ENCODE data around the gene PCDH15.
"Not testable (repeated sequence)": the region's sequence is repeated elsewhere in the genome, so short reads cannot be mapped to it uniquely, and the experiment has no call there.

Gene PCDH15

GRCh38 chr10:54554028-54554427 is 247.0 kb downstream of the PCDH15 start:
- no peak for DNase-seq (ENCODE audit: low spot score)

- DNase-seq (ENCODE audit: low spot score): no peak
Measured at GRCh38 chr10:54550016-54550415, 251.0 kb downstream of the PCDH15 start.

GRCh38 chr10:54531296-54531695 is 269.7 kb downstream of the PCDH15 start:
- no peak for DNase-seq (ENCODE audit: low spot score)

- no peak for DNase-seq (ENCODE audit: low spot score)
Measured at GRCh38 chr10:54530299-54530698, 270.7 kb downstream of the PCDH15 start.

- DNase-seq (ENCODE audit: low spot score): no peak
Measured at GRCh38 chr10:54525816-54526215, 275.2 kb downstream of the PCDH15 start.

- not testable (repeated sequence) for DNase-seq (ENCODE audit: low spot score)
Measured at GRCh38 chr10:54515244-54515643, 285.8 kb downstream of the PCDH15 start.

GRCh38 chr10:54503863-54504262 is 297.2 kb downstream of the PCDH15 start:
- DNase-seq (ENCODE audit: low spot score): no peak

- no peak for DNase-seq (ENCODE audit: low spot score)
Measured at GRCh38 chr10:54501929-54502328, 299.1 kb downstream of the PCDH15 start.

- no peak for DNase-seq (ENCODE audit: low spot score)
Measured at GRCh38 chr10:54496852-54497251, 304.2 kb downstream of the PCDH15 start.

- no peak for DNase-seq (ENCODE audit: low spot score)
Measured at GRCh38 chr10:54487743-54488142, 313.3 kb downstream of the PCDH15 start.

GRCh38 chr10:54485971-54486370 is 315.1 kb downstream of the PCDH15 start:
- DNase-seq (ENCODE audit: low spot score): no peak

- DNase-seq (ENCODE audit: low spot score): no peak
Measured at GRCh38 chr10:54484186-54484585, 316.8 kb downstream of the PCDH15 start.

- DNase-seq (ENCODE audit: low spot score): no peak
Measured at GRCh38 chr10:54478601-54479000, 322.4 kb downstream of the PCDH15 start.

- DNase-seq (ENCODE audit: low spot score): no peak
Measured at GRCh38 chr10:54477738-54478137, 323.3 kb downstream of the PCDH15 start.

GRCh38 chr10:54470324-54470631 is 330.8 kb downstream of the PCDH15 start:
- DNase-seq (ENCODE audit: low spot score): no peak

GRCh38 chr10:54469587-54470323 is 331.3 kb downstream of the PCDH15 start:
- no peak for DNase-seq (ENCODE audit: low spot score)

- no peak for DNase-seq (ENCODE audit: low spot score)
Measured at GRCh38 chr10:54454271-54454670, 346.8 kb downstream of the PCDH15 start.

- no peak for DNase-seq (ENCODE audit: low spot score)
Measured at GRCh38 chr10:54449056-54449455, 352.0 kb downstream of the PCDH15 start.

GRCh38 chr10:54444170-54444569 is 356.9 kb downstream of the PCDH15 start:
- no peak for DNase-seq (ENCODE audit: low spot score)

GRCh38 chr10:54441275-54441674 is 359.8 kb downstream of the PCDH15 start:
- no peak for DNase-seq (ENCODE audit: low spot score)

GRCh38 chr10:54434782-54435181 is 366.2 kb downstream of the PCDH15 start:
- DNase-seq (ENCODE audit: low spot score): no peak

GRCh38 chr10:54415483-54415882 is 385.5 kb downstream of the PCDH15 start:
- DNase-seq (ENCODE audit: low spot score): no peak

GRCh38 chr10:54402576-54402975 is 398.5 kb downstream of the PCDH15 start:
- no peak for DNase-seq (ENCODE audit: low spot score)

- DNase-seq (ENCODE audit: low spot score): no peak
Measured at GRCh38 chr10:54396031-54396430, 405.0 kb downstream of the PCDH15 start.
